ENCODE measurements around the gene PTBP1.

GRCh38 chr19:823565-824121 is 26.4 kb downstream of the PTBP1 start:
- TF ChIP-seq CTCF (IDR thresholded peaks at IDR 0.05; ENCODE audit: insufficient read depth, low read length, poor library complexity, severe bottlenecking) (no peak), EZH2phosphoT487 (conservative IDR thresholded peaks at IDR 0.05; ENCODE audit: low read length) (no peak)

Data from SU-DHL-6 (cell line).